ENCODE measurements around the gene MINPP1.
"Not testable (repeated sequence)": the region's sequence is repeated elsewhere in the genome, so short reads cannot be mapped to it uniquely, and the experiment has no call there.

MINPP1 gene

GRCh38 chr10:87578160-87578841 is 73.6 kb downstream of the MINPP1 start:
- DNase-seq = no peak

- no peak for DNase-seq
Measured at GRCh38 chr10:87578842-87579401, 74.2 kb downstream of the MINPP1 start.

- no peak for DNase-seq
Measured at GRCh38 chr10:87579563-87579962, 74.9 kb downstream of the MINPP1 start.

- DNase-seq = no peak
Measured at GRCh38 chr10:87580016-87580415, 75.3 kb downstream of the MINPP1 start.

- no peak for DNase-seq
Measured at GRCh38 chr10:87585565-87586514, 81.1 kb downstream of the MINPP1 start.

- no peak for DNase-seq
Measured at GRCh38 chr10:87589645-87590051, 85.0 kb downstream of the MINPP1 start.

DNA sequence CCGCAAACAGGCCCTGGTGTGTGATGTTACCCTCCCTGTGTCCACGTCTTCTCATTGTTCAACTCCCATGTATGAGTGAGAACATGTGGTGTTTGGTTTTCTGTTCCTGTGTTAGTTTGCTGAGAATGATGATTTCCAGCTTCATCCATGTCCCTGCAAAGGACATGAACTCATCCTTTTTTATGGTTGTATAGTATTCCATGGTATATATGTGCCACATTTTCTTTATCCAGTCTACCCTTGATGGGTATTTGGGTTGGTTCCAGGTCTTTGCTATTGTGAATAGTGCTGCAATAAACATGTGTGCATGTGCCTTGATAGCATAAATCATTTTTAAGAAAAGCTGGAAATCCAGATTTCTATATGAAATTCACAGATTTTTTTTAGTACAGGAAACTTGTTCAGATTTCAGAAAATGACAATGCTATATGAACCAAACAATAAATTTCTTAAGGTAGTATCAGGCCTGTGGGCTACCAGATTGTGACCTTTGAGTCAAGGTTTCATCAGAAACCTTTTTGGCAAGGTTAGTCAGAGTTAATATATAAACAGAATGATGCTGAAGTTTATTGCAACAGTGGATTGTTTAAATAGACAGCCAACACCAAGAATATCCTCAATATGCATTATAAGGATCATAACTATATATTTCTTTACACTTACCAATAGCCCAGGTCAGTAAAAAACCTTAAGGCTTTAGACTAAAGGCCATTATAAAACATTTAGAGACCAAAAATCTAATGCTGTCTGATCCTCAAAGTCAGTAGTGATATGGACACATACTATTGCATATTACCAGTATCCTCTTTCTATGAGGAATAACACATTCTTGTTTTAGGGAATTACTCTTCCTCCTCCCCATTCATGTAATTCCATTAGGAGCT is 86.3 kb downstream of the MINPP1 start:
- no peak for DNase-seq

GRCh38 chr10:87591589-87591886 is 86.8 kb downstream of the MINPP1 start:
- DNase-seq = no peak

- not testable (repeated sequence) for DNase-seq
Measured at GRCh38 chr10:87592920-87593319, 88.2 kb downstream of the MINPP1 start.

DNA sequence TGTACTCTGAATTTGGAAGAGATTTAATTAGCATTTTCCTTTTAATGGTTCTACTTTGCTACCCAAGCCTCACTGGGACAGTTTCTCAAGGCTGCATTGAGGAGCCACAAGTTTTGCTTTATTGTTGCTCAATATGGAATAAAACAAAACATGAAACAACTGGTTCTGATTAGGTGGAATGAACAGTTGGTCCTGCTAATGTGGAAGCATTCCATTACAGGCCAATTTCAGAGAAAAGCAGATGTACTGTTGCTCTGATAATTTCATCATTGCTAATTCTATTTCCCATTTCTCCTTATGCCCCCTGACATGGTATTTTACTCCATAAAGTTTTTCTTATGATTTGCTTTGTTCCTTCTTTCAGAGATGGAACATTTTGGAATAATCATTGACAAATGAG is 89.0 kb downstream of the MINPP1 start:
- no peak for DNase-seq

GRCh38 chr10:87594181-87594580 is 89.5 kb downstream of the MINPP1 start:
- no peak for DNase-seq

DNA sequence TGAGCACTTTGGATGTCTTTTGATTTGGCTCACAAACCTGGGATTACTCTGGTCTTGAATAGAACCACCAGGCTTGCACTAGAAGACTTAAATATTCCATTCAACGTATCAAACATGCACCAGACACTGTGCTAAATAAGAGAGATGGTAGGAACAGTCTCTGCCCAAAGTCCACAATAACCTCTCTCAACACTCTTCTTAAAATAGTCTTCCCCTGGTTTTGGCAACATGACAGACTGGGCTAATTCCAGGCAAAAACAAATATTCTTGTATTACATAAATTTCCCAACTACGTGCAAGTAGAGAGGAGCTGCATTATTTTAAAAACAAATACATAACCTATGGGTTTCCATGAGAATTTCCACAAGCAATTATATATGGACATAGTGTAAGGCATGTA is 90.2 kb downstream of the MINPP1 start:
- DNase-seq = no peak

DNA sequence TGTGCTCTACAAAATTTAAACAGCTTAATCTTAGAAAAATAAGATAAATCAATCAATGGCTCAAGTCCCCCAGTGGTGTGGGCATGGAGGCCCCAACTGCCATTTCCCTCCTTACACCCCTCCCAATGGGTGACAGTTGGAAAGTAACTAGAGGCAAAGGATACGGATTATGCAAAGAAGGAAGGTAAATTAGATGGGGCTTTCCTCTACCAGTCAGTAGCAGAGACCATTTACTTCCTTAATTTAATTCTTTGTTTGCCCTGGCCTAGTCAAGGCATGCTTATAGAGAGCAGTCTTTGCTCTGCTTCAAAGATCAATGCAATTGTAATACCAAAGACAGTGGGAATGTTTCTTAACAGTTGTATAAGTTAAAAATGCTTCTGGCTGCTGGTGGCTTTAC is 91.7 kb downstream of the MINPP1 start:
- no peak for DNase-seq

- DNase-seq = no peak
Measured at GRCh38 chr10:87598700-87599099, 94.0 kb downstream of the MINPP1 start.

- DNase-seq = no peak
Measured at GRCh38 chr10:87600581-87600980, 95.9 kb downstream of the MINPP1 start.
